A549 (cell line): ENCODE results near the gene LY6G6D. TPM values are rescaled to one million over a fixed set of nuclear protein-coding genes. Genes with fewer than 3 reads are reported as not detected.

Experiments
- ATAC-seq, 2 experiments: fragments of 200-7000 bp in 1 of 2; fragments of >200 bp in 1 of 2; cut with Nextera tagmentation in 1 of 2; cut with Tn5 transposase in 1 of 2; 3 replicates each; pipeline versions ENCODE4 v1.8.0 to v1.9.1; 2018 to 2020; ENCODE audit warnings: mild to moderate bottlenecking in 1 of 2, moderate library complexity in 1 of 2
- CTCF ChIA-PET: fragments of 300-600 bp; sonication (Branson Sonifier 250); formaldehyde crosslinking; extraction: SDS; loops from one replicate; lab custom pipeline; 2021; ENCODE audit warnings: antibody characterized with exemption, inconsistent platforms; lab: Yijun Ruan, JAX
- POLR2A ChIA-PET: fragments of 350-600 bp; formaldehyde crosslinking; extraction: SDS; loops from one replicate; lab custom pipeline; 2021; ENCODE audit warnings: antibody characterized with exemption, inconsistent platforms; lab: Yijun Ruan, JAX
- DNase-seq, 2 experiments: peaks; one replicate each; pipeline versions ENCODE4 v3.0.0 to v3.0.0-alpha.2; 2011 to 2016; ENCODE audit warnings: low read depth in 1 of 2, low spot score in 1 of 2
- FAIRE-seq: peaks from 2 replicates; lab custom pipeline; 2011; peaks lifted over from hg19 to GRCh38; lab: Jason Lieb, UNC
- H3K27ac ChIP-seq, 2 experiments: fragments of >200 bp; sonication (Bioruptor Twin); formaldehyde crosslinking; 3 replicates each; pipeline ENCODE4 v1.5.1; 2016 to 2017
- H3K4me1 ChIP-seq: fragments of >200 bp; sonication (Bioruptor Twin); formaldehyde crosslinking; 3 replicates; pipeline ENCODE4 v1.6.1; 2016
- H3K4me2 ChIP-seq: fragments of >200 bp; sonication (Bioruptor Twin); formaldehyde crosslinking; 3 replicates; pipeline ENCODE4 v1.6.1; 2016
- H3K4me3 ChIP-seq: fragments of >200 bp; sonication (Bioruptor Twin); formaldehyde crosslinking; 3 replicates; pipeline ENCODE4 v1.5.1; 2016
- H3K9me3 ChIP-seq: fragments of >200 bp; sonication (Bioruptor Twin); formaldehyde crosslinking; 3 replicates; pipeline ENCODE4 v1.6.1; 2016
- CHD4 ChIP-seq: fragments of 200-600 bp; sonication (generic); IDR thresholded peaks from 2 replicates; pipeline ENCODE4 v1.6.1; 2016; ENCODE audit warnings: antibody characterized with exemption, mild to moderate bottlenecking, borderline replicate concordance
- FOSL2 ChIP-seq, 2 experiments: fragments of 450-650 bp in 1 of 2; fragments of >200 bp in 1 of 2; sonication (Bioruptor Twin) in 1 of 2; formaldehyde crosslinking; IDR thresholded peaks; 2 replicates each; pipeline versions ENCODE4 v1.5.0 to v1.6.1; 2016 to 2020; ENCODE audit warnings: mild to moderate bottlenecking in 1 of 2, moderate library complexity in 1 of 2
- GATA3 ChIP-seq: IDR thresholded peaks from 2 replicates; pipeline ENCODE4 v1.6.1; 2012; ENCODE audit warnings: borderline replicate concordance
- HDAC2 ChIP-seq: fragments of 200-600 bp; sonication (generic); IDR thresholded peaks from 2 replicates; pipeline ENCODE4 v1.6.1; 2016
- HEYL ChIP-seq: fragments of 250-450 bp; sonication (Bioruptor Pico); IDR thresholded peaks from 2 replicates; pipeline ENCODE4 v1.8.0; 2021; ENCODE audit warnings: mild to moderate bottlenecking, moderate library complexity
- HOXB5 ChIP-seq: fragments of 250-450 bp; sonication (Bioruptor Pico); IDR thresholded peaks from 2 replicates; pipeline ENCODE4 v1.5.0; 2020; ENCODE audit warnings: mild to moderate bottlenecking, moderate library complexity
- MAFK ChIP-seq: fragments of 450-650 bp; IDR thresholded peaks from 2 replicates; pipeline ENCODE4 v1.6.1; 2014; ENCODE audit not compliant: partially characterized antibody
- MAZ ChIP-seq: fragments of 150-350 bp; IDR thresholded peaks from 2 replicates; pipeline ENCODE4 v1.6.1; 2014; ENCODE audit warnings: antibody characterized with exemption, low read depth, low read length, borderline replicate concordance
- NFE2L2 ChIP-seq: fragments of 150-350 bp; conservative IDR thresholded peaks from 2 replicates; pipeline ENCODE4 v1.6.1; 2014; ENCODE audit warnings: low read length
- NPAS2 ChIP-seq: fragments of 250-450 bp; sonication (Bioruptor Pico); IDR thresholded peaks from 2 replicates; pipeline ENCODE4 v1.8.0; 2022; ENCODE audit warnings: mild to moderate bottlenecking, moderate library complexity, borderline replicate concordance
- RCOR1 ChIP-seq: fragments of 150-350 bp; IDR thresholded peaks from 2 replicates; pipeline ENCODE4 v1.6.1; 2014; ENCODE audit warnings: antibody characterized with exemption, low read length, low read depth
- ZNF302 ChIP-seq: fragments of 250-450 bp; sonication (Bioruptor Pico); IDR thresholded peaks from 2 replicates; pipeline ENCODE4 v1.9.0; 2021; ENCODE audit warnings: inconsistent platforms, mild to moderate bottlenecking, moderate library complexity
- WGBS: methylation state at CpG from one replicate; pipeline ENCODE4 v1.1.6; 2017; ENCODE audit errors: missing lambda C conversion rate; 5-methylcytosine and 5-hydroxymethylcytosine counted together
- polyA plus RNA-seq, 4 experiments: library from polyadenylated mRNA; depleted of rRNA in 3 of 4; stranded (reverse); fragments of >200 nt; fragmentation: RNase III in 1 of 4; extraction: RNeasy Plus Mini Kit Qiagen cat#74134 plus additional on column Dnase treatment in 1 of 4; gene quantifications; 2 replicates in 3 of 4; 3 replicates in 1 of 4; pipeline ENCODE4 v1.2.3, GENCODE V29; 2011 to 2017
- TF ChIP-seq, protein P1 (sequence below): IDR thresholded peaks from 2 replicates; pipeline ENCODE4 v1.6.1; 2012
- TF ChIP-seq, protein P2 (sequence below): fragments of >200 bp; sonication (Bioruptor Twin); formaldehyde crosslinking; IDR thresholded peaks from 3 replicates; pipeline ENCODE4 v1.5.1; 2016
- TF ChIP-seq, protein P3 (sequence below): fragments of >200 bp; sonication (Bioruptor Twin); formaldehyde crosslinking; IDR thresholded peaks from 2 replicates; pipeline ENCODE4 v1.6.1; 2016
- TF ChIP-seq, protein P4 (sequence below): fragments of 150-350 bp; IDR thresholded peaks from 2 replicates; pipeline ENCODE4 v1.6.1; 2014; ENCODE audit warnings: low read depth, mild to moderate bottlenecking, low read length

The LY6G6D gene
- polyA plus RNA-seq, 2 of the 4 experiments (the other 2 are of a cell fraction): not detected

DNA sequence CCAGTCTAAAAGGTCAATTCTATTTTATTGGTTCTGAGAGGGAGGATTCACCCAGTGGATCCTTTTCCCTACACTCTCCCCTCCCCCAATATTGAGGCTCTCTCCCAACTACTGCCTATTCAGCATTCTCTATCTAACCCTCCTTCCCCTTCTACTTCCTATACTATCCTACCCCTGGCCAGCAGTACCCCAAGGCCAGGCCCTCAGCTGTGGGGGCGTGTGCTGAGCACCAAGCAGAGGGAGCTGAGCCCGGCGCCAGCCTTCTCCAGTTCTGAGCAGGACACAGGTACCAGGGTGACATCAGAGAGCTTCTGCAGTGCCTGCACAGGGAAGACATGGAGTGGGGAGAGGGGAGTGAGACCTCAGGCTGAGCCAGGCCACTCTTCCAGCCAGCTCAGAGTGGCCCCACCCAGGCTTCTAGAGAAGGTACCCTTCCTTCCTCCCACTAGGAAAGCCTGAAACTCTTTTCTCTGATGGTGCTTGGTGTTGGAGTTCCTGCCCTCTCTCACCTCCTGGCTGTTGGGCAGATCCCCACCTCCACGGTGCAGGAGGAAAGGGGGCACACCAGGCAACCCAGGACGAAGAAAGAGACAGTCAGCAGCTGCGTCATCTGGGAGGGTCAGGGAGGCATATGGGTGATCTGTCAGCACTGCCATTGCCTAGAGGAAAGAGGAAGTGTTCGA, 12.0 kb downstream of the LY6G6D start:
- H3K4me1 ChIP-seq: peaks cover 8% of the 10 kb centered on the region; the same call in 2 of the 3 replicates
- TF ChIP-seq ZNF302 (no peak), MAFK (peak; percentile 9)
- TF ChIP-seq, protein P1, sequence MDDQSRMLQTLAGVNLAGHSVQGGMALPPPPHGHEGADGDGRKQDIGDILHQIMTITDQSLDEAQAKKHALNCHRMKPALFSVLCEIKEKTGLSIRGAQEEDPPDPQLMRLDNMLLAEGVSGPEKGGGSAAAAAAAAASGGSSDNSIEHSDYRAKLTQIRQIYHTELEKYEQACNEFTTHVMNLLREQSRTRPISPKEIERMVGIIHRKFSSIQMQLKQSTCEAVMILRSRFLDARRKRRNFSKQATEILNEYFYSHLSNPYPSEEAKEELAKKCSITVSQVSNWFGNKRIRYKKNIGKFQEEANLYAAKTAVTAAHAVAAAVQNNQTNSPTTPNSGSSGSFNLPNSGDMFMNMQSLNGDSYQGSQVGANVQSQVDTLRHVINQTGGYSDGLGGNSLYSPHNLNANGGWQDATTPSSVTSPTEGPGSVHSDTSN: no peak
- H3K9me3 ChIP-seq: no peaks in the 10 kb centered on the region
- FAIRE-seq: no peak
- 90% methylated on average over 5 of the region's 7 CpGs for WGBS
- POLR2A ChIA-PET: interaction anchor here (0.6 kb wide), 1 partner anchor 67 kb away, joined by 5 read pairs; no protein-coding TSS in a partner anchor
- no peak overlapping the region for H3K4me2 ChIP-seq
- H3K27ac ChIP-seq: no peak overlapping the region
- DNase-seq: no peak
- no peak overlapping the region for H3K4me3 ChIP-seq
- no peak for ATAC-seq
- CTCF ChIA-PET: interaction anchor here (1.0 to 4.7 kb wide), 5 partner anchors 11 to 103 kb away, joined by 3 to 26 read pairs (median 10); partner anchors contain the start of genes CLIC1 and LY6G5C

- DNase-seq: no peak
- H3K4me1 ChIP-seq: peaks cover 8% of the 10 kb centered on the region; the same call in 2 of the 3 replicates
- H3K4me3 ChIP-seq: no peak overlapping the region
- 92% methylated on average over 36 of the region's 41 CpGs for WGBS
- no peak overlapping the region; a peak in 1 of 6 replicates for H3K27ac ChIP-seq
- H3K9me3 ChIP-seq: no peaks in the 10 kb centered on the region
- CTCF ChIA-PET: interaction anchor here (1.0 to 4.7 kb wide), 12 partner anchors 10 to 103 kb away, joined by 3 to 30 read pairs (median 8); partner anchors contain the start of genes CLIC1, LY6G5C and MSH5
- no peak overlapping the region; the same call in 1 of the 3 replicates for H3K4me2 ChIP-seq
- ATAC-seq: no peak
- POLR2A ChIA-PET: interaction anchor here (0.6 kb wide), 1 partner anchor 66 kb away, joined by 5 read pairs; no protein-coding TSS in a partner anchor
- no peak for TF ChIP-seq NFE2L2
- TF ChIP-seq HEYL: no peak
- TF ChIP-seq CHD4: no peak
- TF ChIP-seq HOXB5 (CRISPR knock-in tag): no peak
- TF ChIP-seq, protein P2, sequence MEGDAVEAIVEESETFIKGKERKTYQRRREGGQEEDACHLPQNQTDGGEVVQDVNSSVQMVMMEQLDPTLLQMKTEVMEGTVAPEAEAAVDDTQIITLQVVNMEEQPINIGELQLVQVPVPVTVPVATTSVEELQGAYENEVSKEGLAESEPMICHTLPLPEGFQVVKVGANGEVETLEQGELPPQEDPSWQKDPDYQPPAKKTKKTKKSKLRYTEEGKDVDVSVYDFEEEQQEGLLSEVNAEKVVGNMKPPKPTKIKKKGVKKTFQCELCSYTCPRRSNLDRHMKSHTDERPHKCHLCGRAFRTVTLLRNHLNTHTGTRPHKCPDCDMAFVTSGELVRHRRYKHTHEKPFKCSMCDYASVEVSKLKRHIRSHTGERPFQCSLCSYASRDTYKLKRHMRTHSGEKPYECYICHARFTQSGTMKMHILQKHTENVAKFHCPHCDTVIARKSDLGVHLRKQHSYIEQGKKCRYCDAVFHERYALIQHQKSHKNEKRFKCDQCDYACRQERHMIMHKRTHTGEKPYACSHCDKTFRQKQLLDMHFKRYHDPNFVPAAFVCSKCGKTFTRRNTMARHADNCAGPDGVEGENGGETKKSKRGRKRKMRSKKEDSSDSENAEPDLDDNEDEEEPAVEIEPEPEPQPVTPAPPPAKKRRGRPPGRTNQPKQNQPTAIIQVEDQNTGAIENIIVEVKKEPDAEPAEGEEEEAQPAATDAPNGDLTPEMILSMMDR: no peak
- TF ChIP-seq, protein P3, sequence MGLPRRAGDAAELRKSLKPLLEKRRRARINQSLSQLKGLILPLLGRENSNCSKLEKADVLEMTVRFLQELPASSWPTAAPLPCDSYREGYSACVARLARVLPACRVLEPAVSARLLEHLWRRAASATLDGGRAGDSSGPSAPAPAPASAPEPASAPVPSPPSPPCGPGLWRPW: no peak
- TF ChIP-seq MAZ: no peak
- TF ChIP-seq GATA3: no peak
- no peak for TF ChIP-seq HDAC2
- TF ChIP-seq, protein P1: no peak
- TF ChIP-seq FOSL2 (IDR thresholded peaks at IDR 0.05): no peak
- TF ChIP-seq FOSL2 (CRISPR knock-in tag; IDR thresholded peaks at IDR 0.05): no peak
- TF ChIP-seq NPAS2 (CRISPR knock-in tag): no peak
- TF ChIP-seq, protein P4, sequence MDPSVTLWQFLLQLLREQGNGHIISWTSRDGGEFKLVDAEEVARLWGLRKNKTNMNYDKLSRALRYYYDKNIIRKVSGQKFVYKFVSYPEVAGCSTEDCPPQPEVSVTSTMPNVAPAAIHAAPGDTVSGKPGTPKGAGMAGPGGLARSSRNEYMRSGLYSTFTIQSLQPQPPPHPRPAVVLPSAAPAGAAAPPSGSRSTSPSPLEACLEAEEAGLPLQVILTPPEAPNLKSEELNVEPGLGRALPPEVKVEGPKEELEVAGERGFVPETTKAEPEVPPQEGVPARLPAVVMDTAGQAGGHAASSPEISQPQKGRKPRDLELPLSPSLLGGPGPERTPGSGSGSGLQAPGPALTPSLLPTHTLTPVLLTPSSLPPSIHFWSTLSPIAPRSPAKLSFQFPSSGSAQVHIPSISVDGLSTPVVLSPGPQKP: no peak
- TF ChIP-seq RCOR1: no peak
- no peak for FAIRE-seq
Observed at GRCh38 chr6:31727717-31728671, 12.8 kb downstream of the LY6G6D start.
